Rectal smooth muscle tissue (tissue), 1 donor: ENCODE measurements around the gene LAYN.

Experiments
- H3K27ac ChIP-seq: one replicate; pipeline ENCODE4 v1.7.0; 2013; ENCODE audit warnings: low read depth, low read length, inconsistent platforms
- H3K27me3 ChIP-seq: one replicate; pipeline ENCODE4 v1.7.0; 2013; ENCODE audit warnings: low read length; ENCODE audit not compliant: control insufficient read depth, insufficient read depth
- H3K36me3 ChIP-seq: one replicate; pipeline ENCODE4 v1.7.0; 2013; ENCODE audit warnings: low read length; ENCODE audit not compliant: control insufficient read depth, insufficient read depth
- H3K4me1 ChIP-seq: one replicate; pipeline ENCODE4 v1.7.0; 2013; ENCODE audit warnings: low read length; ENCODE audit not compliant: control insufficient read depth, insufficient read depth
- H3K4me3 ChIP-seq: one replicate; pipeline ENCODE4 v1.7.0; 2013; ENCODE audit warnings: low read length
- H3K9ac ChIP-seq: one replicate; pipeline ENCODE4 v1.7.0; 2013; ENCODE audit warnings: low read length

LAYN gene

GRCh38 chr11:111573821-111574249 lies 33.3 kb downstream of the LAYN start:
- no peak overlapping the region for H3K9ac ChIP-seq

GRCh38 chr11:111574373-111575225 lies 34.1 kb downstream of the LAYN start:
- no peaks in the 10 kb centered on the region for H3K27me3 ChIP-seq
- no peak overlapping the region for H3K27ac ChIP-seq
- no peaks in the 10 kb centered on the region for H3K36me3 ChIP-seq
- no peak overlapping the region for H3K4me3 ChIP-seq
- H3K9ac ChIP-seq, result no peak overlapping the region
- no peaks in the 10 kb centered on the region for H3K4me1 ChIP-seq

More at GRCh38 chr11:111573821-111574249, 33.3 kb downstream of the LAYN start:
- H3K4me1 ChIP-seq, result no peaks in the 10 kb centered on the region
- peak overlapping the region; percentile 26 for H3K27ac ChIP-seq
- H3K4me3 ChIP-seq, result no peak overlapping the region
- no peaks in the 10 kb centered on the region for H3K27me3 ChIP-seq
- H3K36me3 ChIP-seq, result no peaks in the 10 kb centered on the region

GRCh38 chr11:111575740-111576139 lies 35.2 kb downstream of the LAYN start:
- Histone ChIP-seq H3K27ac (no peak overlapping the region), H3K36me3 (no peaks in the 10 kb centered on the region), H3K4me1 (no peaks in the 10 kb centered on the region), H3K27me3 (no peaks in the 10 kb centered on the region), H3K9ac (no peak overlapping the region), H3K4me3 (no peak overlapping the region)

- Histone ChIP-seq H3K27ac (no peak overlapping the region), H3K4me3 (no peak overlapping the region), H3K4me1 (no peaks in the 10 kb centered on the region), H3K9ac (no peak overlapping the region), H3K27me3 (no peaks in the 10 kb centered on the region), H3K36me3 (no peaks in the 10 kb centered on the region)
Measured at GRCh38 chr11:111577821-111578220, 37.3 kb downstream of the LAYN start.

GRCh38 chr11:111581341-111581740 lies 40.8 kb downstream of the LAYN start:
- Histone ChIP-seq H3K36me3 (no peaks in the 10 kb centered on the region), H3K9ac (no peak overlapping the region), H3K27me3 (no peaks in the 10 kb centered on the region), H3K27ac (no peak overlapping the region), H3K4me3 (no peak overlapping the region), H3K4me1 (no peaks in the 10 kb centered on the region)

- Histone ChIP-seq H3K4me3 (no peak overlapping the region), H3K4me1 (no peaks in the 10 kb centered on the region), H3K27ac (no peak overlapping the region), H3K9ac (no peak overlapping the region), H3K36me3 (no peaks in the 10 kb centered on the region), H3K27me3 (no peaks in the 10 kb centered on the region)
Measured at GRCh38 chr11:111582163-111582562, 41.6 kb downstream of the LAYN start.

- Histone ChIP-seq H3K9ac (no peak overlapping the region), H3K27me3 (no peaks in the 10 kb centered on the region), H3K4me3 (no peak overlapping the region), H3K27ac (no peak overlapping the region), H3K4me1 (no peaks in the 10 kb centered on the region), H3K36me3 (no peaks in the 10 kb centered on the region)
Measured at GRCh38 chr11:111582881-111583280, 42.4 kb downstream of the LAYN start.

- Histone ChIP-seq H3K27ac (no peak overlapping the region), H3K4me1 (no peaks in the 10 kb centered on the region), H3K4me3 (no peak overlapping the region), H3K36me3 (no peaks in the 10 kb centered on the region), H3K9ac (no peak overlapping the region), H3K27me3 (no peaks in the 10 kb centered on the region)
Measured at GRCh38 chr11:111585371-111585770, 44.9 kb downstream of the LAYN start.

GRCh38 chr11:111586388-111586831 lies 45.9 kb downstream of the LAYN start:
- no peak overlapping the region for H3K4me3 ChIP-seq
- H3K27ac ChIP-seq, result no peak overlapping the region
- no peaks in the 10 kb centered on the region for H3K27me3 ChIP-seq
- H3K36me3 ChIP-seq, result no peaks in the 10 kb centered on the region
- H3K9ac ChIP-seq, result no peak overlapping the region
- H3K4me1 ChIP-seq, result no peaks in the 10 kb centered on the region

GRCh38 chr11:111589114-111589513 lies 48.6 kb downstream of the LAYN start:
- Histone ChIP-seq H3K9ac (no peak overlapping the region), H3K4me3 (no peak overlapping the region), H3K36me3 (no peaks in the 10 kb centered on the region)

GRCh38 chr11:111589886-111590499 lies 49.5 kb downstream of the LAYN start:
- Histone ChIP-seq H3K4me1 (no peaks in the 10 kb centered on the region), H3K4me3 (no peak overlapping the region), H3K36me3 (no peaks in the 10 kb centered on the region), H3K9ac (no peak overlapping the region), H3K27ac (no peak overlapping the region), H3K27me3 (no peaks in the 10 kb centered on the region)

More at GRCh38 chr11:111589114-111589513, 48.6 kb downstream of the LAYN start:
- Histone ChIP-seq H3K4me1 (no peaks in the 10 kb centered on the region), H3K27me3 (no peaks in the 10 kb centered on the region), H3K27ac (no peak overlapping the region)

- no peak overlapping the region for H3K9ac ChIP-seq
- H3K27me3 ChIP-seq, result no peaks in the 10 kb centered on the region
- no peak overlapping the region for H3K4me3 ChIP-seq
- H3K4me1 ChIP-seq, result no peaks in the 10 kb centered on the region
- no peak overlapping the region for H3K27ac ChIP-seq
- no peaks in the 10 kb centered on the region for H3K36me3 ChIP-seq
Measured at GRCh38 chr11:111591187-111591960, 50.9 kb downstream of the LAYN start.
